Fibroblast of mammary gland (primary cell): Measurements from ENCODE around the gene AVPR1B.

ENCODE experiments used
- DNase-seq: peaks from one replicate; pipeline ENCODE4 v3.0.0-alpha.2; 2010; ENCODE audit warnings: low read depth
- H3K4me3 ChIP-seq: 2 replicates; pipeline ENCODE4 v1.5.1; 2011; ENCODE audit warnings: low read depth, mild to moderate bottlenecking, low read length, moderate library complexity; ENCODE audit not compliant: control insufficient read depth
- TF ChIP-seq, protein P1 (sequence below): conservative IDR thresholded peaks from 2 replicates; pipeline ENCODE4 v1.5.1; 2011; ENCODE audit warnings: low read depth, low read length, inconsistent platforms; ENCODE audit not compliant: control insufficient read depth, insufficient read depth

Gene AVPR1B

GRCh38 chr1:206087091-206087490 lies 30.1 kb downstream of the AVPR1B start:
- H3K4me3 ChIP-seq = no peak overlapping the region
- no peak for DNase-seq
- TF ChIP-seq, protein P1, sequence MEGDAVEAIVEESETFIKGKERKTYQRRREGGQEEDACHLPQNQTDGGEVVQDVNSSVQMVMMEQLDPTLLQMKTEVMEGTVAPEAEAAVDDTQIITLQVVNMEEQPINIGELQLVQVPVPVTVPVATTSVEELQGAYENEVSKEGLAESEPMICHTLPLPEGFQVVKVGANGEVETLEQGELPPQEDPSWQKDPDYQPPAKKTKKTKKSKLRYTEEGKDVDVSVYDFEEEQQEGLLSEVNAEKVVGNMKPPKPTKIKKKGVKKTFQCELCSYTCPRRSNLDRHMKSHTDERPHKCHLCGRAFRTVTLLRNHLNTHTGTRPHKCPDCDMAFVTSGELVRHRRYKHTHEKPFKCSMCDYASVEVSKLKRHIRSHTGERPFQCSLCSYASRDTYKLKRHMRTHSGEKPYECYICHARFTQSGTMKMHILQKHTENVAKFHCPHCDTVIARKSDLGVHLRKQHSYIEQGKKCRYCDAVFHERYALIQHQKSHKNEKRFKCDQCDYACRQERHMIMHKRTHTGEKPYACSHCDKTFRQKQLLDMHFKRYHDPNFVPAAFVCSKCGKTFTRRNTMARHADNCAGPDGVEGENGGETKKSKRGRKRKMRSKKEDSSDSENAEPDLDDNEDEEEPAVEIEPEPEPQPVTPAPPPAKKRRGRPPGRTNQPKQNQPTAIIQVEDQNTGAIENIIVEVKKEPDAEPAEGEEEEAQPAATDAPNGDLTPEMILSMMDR = no peak

DNA sequence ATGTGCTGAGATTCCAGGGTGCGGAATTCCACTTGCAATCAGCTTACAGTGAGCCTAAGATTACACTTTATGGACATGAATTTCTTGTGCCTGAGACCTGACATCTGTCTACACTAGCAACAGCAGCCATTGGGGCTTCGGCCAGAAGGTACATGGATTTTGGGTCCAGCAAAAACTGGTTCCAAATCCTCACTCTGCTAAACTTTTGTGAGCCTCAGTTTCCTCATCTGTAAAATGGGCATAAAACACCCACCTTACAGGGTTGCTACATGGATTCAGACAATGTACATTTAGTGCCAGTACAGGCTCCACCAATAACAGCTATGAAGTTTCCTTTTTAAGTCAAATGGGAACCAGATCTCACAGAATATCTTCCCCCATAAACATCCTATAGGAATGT lies 33.4 kb downstream of the AVPR1B start:
- TF ChIP-seq, protein P1 = no peak
- H3K4me3 ChIP-seq = no peak overlapping the region
- DNase-seq = no peak

- TF ChIP-seq, protein P1 = no peak
- DNase-seq = no peak
- H3K4me3 ChIP-seq = no peak overlapping the region
Observed at GRCh38 chr1:206082831-206083695, 34.1 kb downstream of the AVPR1B start.

GRCh38 chr1:206081856-206082255 lies 35.3 kb downstream of the AVPR1B start:
- TF ChIP-seq, protein P1 = no peak
- no peak for DNase-seq
- H3K4me3 ChIP-seq = no peak overlapping the region

GRCh38 chr1:206080026-206080820 lies 37.0 kb downstream of the AVPR1B start:
- TF ChIP-seq, protein P1 = no peak
- DNase-seq = no peak
- no peak overlapping the region for H3K4me3 ChIP-seq

GRCh38 chr1:206079135-206079534 lies 38.1 kb downstream of the AVPR1B start:
- no peak for DNase-seq
- TF ChIP-seq, protein P1 = no peak
- H3K4me3 ChIP-seq = no peak overlapping the region
